K562 (cell line): ENCODE measurements around the gene UBE2K. TPM values are rescaled to one million over a fixed set of nuclear protein-coding genes. Genes with fewer than 3 reads are reported as not detected.
A peak's percentile ranks its signal among the peaks of the same experiment; 100 is the strongest.

Experiments
- ATAC-seq: fragments of 200-7000 bp; cut with Tn5 transposase; 3 replicates; pipeline ENCODE4 v1.9.1; 2020; ENCODE audit warnings: moderate library complexity
- BruUV-seq: library from RNA; stranded (reverse); fragments of 400-500 nt; replicated peaks from 2 replicates; lab custom pipeline; 2021; lab: Mats Ljungman, UMichigan
- CTCF ChIA-PET: fragments of 300-600 bp; formaldehyde crosslinking; extraction: SDS; loops from one replicate; lab custom pipeline; 2021; ENCODE audit warnings: low intra/inter-chr PET ratio; lab: Yijun Ruan, JAX
- POLR2A ChIA-PET: fragments of 300-600, 350-650 bp; sonication (Branson Sonifier 250); formaldehyde crosslinking; extraction: SDS; loops from one replicate; lab custom pipeline; 2021; ENCODE audit warnings: antibody characterized with exemption, inconsistent platforms; lab: Yijun Ruan, JAX
- DNase-seq, 4 experiments: peaks; one replicate each; pipeline versions ENCODE4 v3.0.0 to v3.0.0-alpha.2; 2011 to 2018; ENCODE audit warnings: low spot score in 3 of 4, mixed read lengths in 3 of 4; ENCODE audit errors: extremely low read depth in 1 of 4
- FAIRE-seq: peaks from 2 replicates; lab custom pipeline; 2011; peaks lifted over from hg19 to GRCh38; lab: Jason Lieb, UNC
- H2AFZ ChIP-seq: 2 replicates; pipeline ENCODE4 v1.6.0; 2011; ENCODE audit warnings: low read depth, low read length, control low read depth, inconsistent platforms
- H3K27ac ChIP-seq: fragments of 200-600 bp; 3 replicates; pipeline ENCODE4 v1.8.0; 2011; ENCODE audit warnings: low read depth, mild to moderate bottlenecking, control low read depth, inconsistent platforms, low read length, moderate library complexity, mixed read lengths; ENCODE audit errors: extremely low read depth
- H3K27me3 ChIP-seq, 2 experiments: fragments of 300-600 bp in 1 of 2; 2 replicates in 1 of 2; 3 replicates in 1 of 2; pipeline versions ENCODE4 v1.6.0 to v1.8.0; 2011; ENCODE audit warnings: inconsistent platforms in 2 of 2, low read length in 2 of 2, mild to moderate bottlenecking in 1 of 2, mixed read lengths in 1 of 2, moderate library complexity in 1 of 2; ENCODE audit not compliant: control insufficient read depth in 2 of 2, insufficient read depth in 2 of 2
- H3K36me3 ChIP-seq: fragments of 300-600 bp; 3 replicates; pipeline ENCODE4 v1.8.0; 2011; ENCODE audit warnings: mild to moderate bottlenecking, low read length, inconsistent platforms; ENCODE audit not compliant: control insufficient read depth, insufficient read depth
- H3K4me1 ChIP-seq, 2 experiments: fragments of 200-600 bp in 1 of 2; replicated peaks in 1 of 2; 2 replicates in 1 of 2; 3 replicates in 1 of 2; pipeline versions ENCODE4 v1.5.1 to v1.8.0; 2011; ENCODE audit warnings: inconsistent platforms in 2 of 2, low read length in 2 of 2, mild to moderate bottlenecking in 1 of 2, mixed read lengths in 1 of 2, moderate library complexity in 1 of 2; ENCODE audit not compliant: control insufficient read depth in 2 of 2, insufficient read depth in 2 of 2
- H3K4me2 ChIP-seq: 2 replicates; pipeline ENCODE4 v1.6.1; 2011; ENCODE audit warnings: low read length, control low read depth, inconsistent platforms, mixed read lengths; ENCODE audit not compliant: insufficient read depth
- H3K4me3 ChIP-seq: fragments of 200-600 bp; sonication (generic), shearing (Covaris generic); 2 replicates; pipeline ENCODE4 v1.5.1; 2016; ENCODE audit warnings: control low read depth, inconsistent platforms
- H3K79me2 ChIP-seq: fragments of 200-600 bp; 3 replicates; pipeline ENCODE4 v1.8.0; 2011; ENCODE audit warnings: low read length, inconsistent platforms; ENCODE audit not compliant: control insufficient read depth, insufficient read depth
- H3K9ac ChIP-seq, 2 experiments: 2 replicates each; pipeline versions ENCODE4 v1.6.0 to v1.6.1; 2011; ENCODE audit warnings: low read depth in 2 of 2, low read length in 2 of 2, control low read depth in 1 of 2, inconsistent platforms in 1 of 2, mild to moderate bottlenecking in 1 of 2, mixed read lengths in 1 of 2; ENCODE audit not compliant: insufficient read depth in 1 of 2
- H3K9me1 ChIP-seq: one replicate; pipeline ENCODE4 v1.6.0; 2011; ENCODE audit warnings: inconsistent platforms, mild to moderate bottlenecking, low read length, moderate library complexity; ENCODE audit not compliant: control insufficient read depth, insufficient read depth
- H3K9me3 ChIP-seq: replicated peaks from 2 replicates; pipeline ENCODE4 v1.5.1; 2011; ENCODE audit warnings: low read depth, low read length, inconsistent platforms; ENCODE audit not compliant: control insufficient read depth, insufficient read depth
- H4K20me1 ChIP-seq: replicated peaks from 2 replicates; pipeline ENCODE4 v1.6.1; 2011; ENCODE audit warnings: low read length, inconsistent platforms, mixed read lengths; ENCODE audit not compliant: control insufficient read depth, insufficient read depth
- C11orf30 ChIP-seq: fragments of 450-650 bp; IDR thresholded peaks from 2 replicates; pipeline ENCODE4 v1.6.1; 2016; ENCODE audit warnings: low read depth, mild to moderate bottlenecking
- CXXC5 ChIP-seq: fragments of 250-450 bp; sonication (Bioruptor Pico); IDR thresholded peaks from 2 replicates; pipeline ENCODE4 v1.8.0; 2022; ENCODE audit warnings: inconsistent platforms, mild to moderate bottlenecking, moderate library complexity
- LCOR ChIP-seq: sonication (generic); formaldehyde crosslinking; IDR thresholded peaks from 2 replicates; pipeline ENCODE4 v1.8.0; 2022; ENCODE audit warnings: mild to moderate bottlenecking, missing genetic modification reagents
- MAFG ChIP-seq: fragments of 450-650 bp; conservative IDR thresholded peaks from 2 replicates; pipeline ENCODE4 v1.6.1; 2016; ENCODE audit warnings: missing genetic modification characterization, missing compliant biosample characterization
- ZNF143 ChIP-seq: sonication (generic); formaldehyde crosslinking; IDR thresholded peaks from 2 replicates; pipeline ENCODE4 v1.9.0; 2022; ENCODE audit warnings: mild to moderate bottlenecking, missing genetic modification reagents
- ZNF239 ChIP-seq: fragments of 250-450 bp; sonication (Bioruptor Pico); IDR thresholded peaks from 2 replicates; pipeline ENCODE4 v1.4.0; 2020; ENCODE audit warnings: mild to moderate bottlenecking
- ZNF316 ChIP-seq: fragments of 450-650 bp; IDR thresholded peaks from 2 replicates; pipeline ENCODE4 v1.6.1; 2016
- ZNF696 ChIP-seq: fragments of 250-450 bp; sonication (Bioruptor Pico); conservative IDR thresholded peaks from 2 replicates; pipeline ENCODE4 v1.4.0; 2020; ENCODE audit warnings: mild to moderate bottlenecking, moderate library complexity
- ZSCAN29 ChIP-seq: fragments of 450-650 bp; IDR thresholded peaks from 2 replicates; pipeline ENCODE4 v1.6.1; 2017
- WGBS: fragments of 100-300 bp; shearing (Covaris generic); methylation state at CpG from one replicate; pipeline ENCODE4 v1.1.6; 2016; ENCODE audit warnings: low coverage, mixed read lengths; ENCODE audit not compliant: insufficient coverage; ENCODE audit errors: missing lambda C conversion rate; 5-methylcytosine and 5-hydroxymethylcytosine counted together
- in situ Hi-C: fragments of 300-500 bp; cut with MboI; formaldehyde crosslinking; loops from 4 replicates; pipeline ENCODE4 v1.15.0; 2018; ENCODE audit warnings: inconsistent platforms, mixed read lengths
- intact Hi-C: fragments of 100-400 bp; cut with micrococcal nuclease; formaldehyde crosslinking; loops from 2 replicates; pipeline ENCODE4 v1.14.2; 2022
- polyA plus RNA-seq, 8 experiments: library from polyadenylated mRNA; depleted of rRNA in 4 of 8; stranded (reverse) in 5 of 8; unstranded in 3 of 8; fragments of >200 nt; fragmentation: Nextera tagmentation in 2 of 8; fragmentation: Illumina TruSeq in 1 of 8; extraction: Ambion mirVana in 2 of 8; extraction: Trizol in 1 of 8; gene quantifications; 2 replicates each; pipeline versions ENCODE4 v1.2.1 to v1.2.3, GENCODE V29; 2011 to 2014; ENCODE audit warnings: inconsistent platforms in 1 of 8, missing spikeins in 1 of 8
- total RNA-seq, 7 experiments: library from RNA; depleted of rRNA in 6 of 7; stranded (reverse); fragments of >200 nt in 6 of 7; fragmentation: Illumina TruSeq in 2 of 7; extraction: Trizol in 2 of 7; gene quantifications; 2 replicates each; pipeline versions ENCODE4 v1.2.1 to v1.2.3, GENCODE V29; 2011 to 2021; ENCODE audit warnings: low replicate concordance in 1 of 7
- TF ChIP-seq, protein P1 (sequence below), 2 experiments: fragments of 450-650 bp in 1 of 2; sonication (generic) in 1 of 2; formaldehyde crosslinking in 1 of 2; IDR thresholded peaks; 2 replicates each; pipeline versions ENCODE4 v1.7.1 to v1.9.0; 2016 to 2022; ENCODE audit warnings: inconsistent platforms in 1 of 2, mild to moderate bottlenecking in 1 of 2, missing genetic modification reagents in 1 of 2
- TF ChIP-seq, protein P2 (sequence below): fragments of 250-450 bp; sonication (Bioruptor Pico); IDR thresholded peaks from 2 replicates; pipeline ENCODE4 v1.4.0; 2020

Gene UBE2K
- total and polyA plus RNA-seq, 9 of the 15 experiments (the other 6 are each of a cell fraction or from before 2014, with no cell fraction given) = 29.8 to 190 (median 62.6) TPM

DNA sequence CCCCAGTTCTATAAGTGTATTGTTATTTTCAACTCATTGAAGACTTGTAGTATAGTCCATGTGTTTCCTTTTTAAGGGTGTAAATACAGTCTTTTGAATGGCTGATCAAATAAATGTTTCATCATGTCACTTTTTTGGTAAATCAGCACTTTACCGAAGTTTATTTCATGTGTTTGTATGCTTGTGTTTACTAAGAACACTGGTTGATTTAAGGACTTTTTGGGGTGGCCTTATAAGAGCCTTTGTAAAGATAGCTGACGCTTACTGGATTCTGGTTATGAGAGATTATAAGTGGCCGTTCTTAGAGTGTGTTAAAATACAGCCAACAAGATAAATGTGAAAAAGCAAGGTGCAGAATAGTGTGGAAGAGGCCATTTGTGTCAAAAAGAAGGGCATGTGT, 2.6 kb downstream of the UBE2K start:
- ChIA-PET CTCF (no interaction called here), POLR2A (interaction anchor here (0.6 to 1.3 kb wide), 2 partner anchors 10 to 13 kb away, joined by 3 to 5 read pairs; no protein-coding TSS in a partner anchor)
- Histone ChIP-seq H3K79me2 (peaks cover 85% of the 10 kb centered on the region), H3K9me1 (no peaks in the 10 kb centered on the region), H3K9me3 (no peaks in the 10 kb centered on the region), H3K4me1 (peaks cover 4 to 13% of the 10 kb centered on the region in 2 experiments; a peak in 3 of 5 replicates), H2AFZ (no peak overlapping the region), H3K27me3 (no peaks in the 10 kb centered on the region), H3K27ac (peak overlapping the region; percentile 96), H4K20me1 (peaks cover 9% of the 10 kb centered on the region), H3K36me3 (peaks cover 35% of the 10 kb centered on the region), H3K4me3 (peak overlapping the region; percentile 82), H3K9ac (peak overlapping the region in 1 of 2 experiments; percentile 96; a peak in 2 of 4 replicates), H3K4me2 (peak overlapping the region; percentile 92)
- FAIRE-seq = no peak
- ATAC-seq = no peak
- 2% methylated on average over 3 of the region's 3 CpGs for WGBS
- no TSS peak for BruUV-seq
- peak in 1 of 4 experiments; percentile 18 for DNase-seq
- intact Hi-C loops (no loop called here), in situ Hi-C loops (no loop called here)
- TF ChIP-seq, protein P1, sequence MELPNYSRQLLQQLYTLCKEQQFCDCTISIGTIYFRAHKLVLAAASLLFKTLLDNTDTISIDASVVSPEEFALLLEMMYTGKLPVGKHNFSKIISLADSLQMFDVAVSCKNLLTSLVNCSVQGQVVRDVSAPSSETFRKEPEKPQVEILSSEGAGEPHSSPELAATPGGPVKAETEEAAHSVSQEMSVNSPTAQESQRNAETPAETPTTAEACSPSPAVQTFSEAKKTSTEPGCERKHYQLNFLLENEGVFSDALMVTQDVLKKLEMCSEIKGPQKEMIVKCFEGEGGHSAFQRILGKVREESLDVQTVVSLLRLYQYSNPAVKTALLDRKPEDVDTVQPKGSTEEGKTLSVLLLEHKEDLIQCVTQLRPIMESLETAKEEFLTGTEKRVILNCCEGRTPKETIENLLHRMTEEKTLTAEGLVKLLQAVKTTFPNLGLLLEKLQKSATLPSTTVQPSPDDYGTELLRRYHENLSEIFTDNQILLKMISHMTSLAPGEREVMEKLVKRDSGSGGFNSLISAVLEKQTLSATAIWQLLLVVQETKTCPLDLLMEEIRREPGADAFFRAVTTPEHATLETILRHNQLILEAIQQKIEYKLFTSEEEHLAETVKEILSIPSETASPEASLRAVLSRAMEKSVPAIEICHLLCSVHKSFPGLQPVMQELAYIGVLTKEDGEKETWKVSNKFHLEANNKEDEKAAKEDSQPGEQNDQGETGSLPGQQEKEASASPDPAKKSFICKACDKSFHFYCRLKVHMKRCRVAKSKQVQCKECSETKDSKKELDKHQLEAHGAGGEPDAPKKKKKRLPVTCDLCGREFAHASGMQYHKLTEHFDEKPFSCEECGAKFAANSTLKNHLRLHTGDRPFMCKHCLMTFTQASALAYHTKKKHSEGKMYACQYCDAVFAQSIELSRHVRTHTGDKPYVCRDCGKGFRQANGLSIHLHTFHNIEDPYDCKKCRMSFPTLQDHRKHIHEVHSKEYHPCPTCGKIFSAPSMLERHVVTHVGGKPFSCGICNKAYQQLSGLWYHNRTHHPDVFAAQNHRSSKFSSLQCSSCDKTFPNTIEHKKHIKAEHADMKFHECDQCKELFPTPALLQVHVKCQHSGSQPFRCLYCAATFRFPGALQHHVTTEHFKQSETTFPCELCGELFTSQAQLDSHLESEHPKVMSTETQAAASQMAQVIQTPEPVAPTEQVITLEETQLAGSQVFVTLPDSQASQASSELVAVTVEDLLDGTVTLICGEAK (IDR thresholded peaks at IDR 0.05) = peak; percentile 3; the same call in 1 of the 2 replicates
- TF ChIP-seq, protein P1 (CRISPR knock-in tag; IDR thresholded peaks at IDR 0.05) = no peak
- no peak for TF ChIP-seq LCOR (CRISPR knock-in tag)
- TF ChIP-seq, protein P2, sequence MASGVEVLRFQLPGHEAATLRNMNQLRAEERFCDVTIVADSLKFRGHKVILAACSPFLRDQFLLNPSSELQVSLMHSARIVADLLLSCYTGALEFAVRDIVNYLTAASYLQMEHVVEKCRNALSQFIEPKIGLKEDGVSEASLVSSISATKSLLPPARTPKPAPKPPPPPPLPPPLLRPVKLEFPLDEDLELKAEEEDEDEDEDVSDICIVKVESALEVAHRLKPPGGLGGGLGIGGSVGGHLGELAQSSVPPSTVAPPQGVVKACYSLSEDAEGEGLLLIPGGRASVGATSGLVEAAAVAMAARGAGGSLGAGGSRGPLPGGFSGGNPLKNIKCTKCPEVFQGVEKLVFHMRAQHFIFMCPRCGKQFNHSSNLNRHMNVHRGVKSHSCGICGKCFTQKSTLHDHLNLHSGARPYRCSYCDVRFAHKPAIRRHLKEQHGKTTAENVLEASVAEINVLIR (CRISPR knock-in tag) = no peak
- TF ChIP-seq CXXC5 = no peak
- TF ChIP-seq ZSCAN29 = no peak
- TF ChIP-seq ZNF239 (CRISPR knock-in tag) = peak; percentile 62
- TF ChIP-seq C11orf30 = peak; percentile 66
- TF ChIP-seq ZNF696 (CRISPR knock-in tag) = no peak
- TF ChIP-seq ZNF143 (CRISPR knock-in tag) = no peak
- peak; percentile 80 for TF ChIP-seq ZNF316
- peak; percentile 39 for TF ChIP-seq MAFG (tag)
